Keratinocyte (primary cell): ENCODE results near the gene TP53AIP1.

Source experiments
- EZH2 ChIP-seq: IDR thresholded peaks from one replicate; pipeline ENCODE4 v1.6.1; 2012; ENCODE audit warnings: inconsistent platforms, mild to moderate bottlenecking, low read length, moderate library complexity
- TF ChIP-seq, protein P1 (sequence below), 3 experiments: IDR thresholded peaks in 1 of 3; conservative IDR thresholded peaks in 1 of 3; optimal IDR thresholded peaks in 1 of 3; 2 replicates in 2 of 3; 3 replicates in 1 of 3; pipeline versions ENCODE3 to v1.5.1; 2011; ENCODE audit warnings: low read length in 3 of 3, mild to moderate bottlenecking in 3 of 3, moderate library complexity in 2 of 3, control low read depth in 1 of 3, inconsistent platforms in 1 of 3; ENCODE audit not compliant: insufficient read depth in 2 of 3; ENCODE audit errors: extremely low read depth in 1 of 3

DNA sequence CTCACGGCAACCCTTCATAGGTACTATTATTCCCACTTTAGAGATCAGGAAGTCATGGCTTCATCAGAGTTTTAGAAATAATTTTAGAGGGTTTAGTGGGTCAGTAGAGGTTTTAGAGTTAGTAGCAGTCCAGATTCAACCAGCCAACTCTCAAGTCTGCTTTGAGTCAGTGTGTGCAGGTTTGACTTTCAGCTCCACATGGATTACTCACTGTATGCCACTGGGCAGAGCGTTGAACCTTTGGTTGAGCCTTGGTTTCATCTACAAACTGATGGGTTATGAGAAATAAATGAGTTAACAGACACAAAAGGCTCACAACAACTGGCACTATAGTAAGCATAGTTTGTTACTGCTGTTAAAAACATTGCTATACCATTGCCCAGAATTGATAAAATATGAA lies 19.0 kb upstream of the TP53AIP1 start:
- TF ChIP-seq, protein P1, sequence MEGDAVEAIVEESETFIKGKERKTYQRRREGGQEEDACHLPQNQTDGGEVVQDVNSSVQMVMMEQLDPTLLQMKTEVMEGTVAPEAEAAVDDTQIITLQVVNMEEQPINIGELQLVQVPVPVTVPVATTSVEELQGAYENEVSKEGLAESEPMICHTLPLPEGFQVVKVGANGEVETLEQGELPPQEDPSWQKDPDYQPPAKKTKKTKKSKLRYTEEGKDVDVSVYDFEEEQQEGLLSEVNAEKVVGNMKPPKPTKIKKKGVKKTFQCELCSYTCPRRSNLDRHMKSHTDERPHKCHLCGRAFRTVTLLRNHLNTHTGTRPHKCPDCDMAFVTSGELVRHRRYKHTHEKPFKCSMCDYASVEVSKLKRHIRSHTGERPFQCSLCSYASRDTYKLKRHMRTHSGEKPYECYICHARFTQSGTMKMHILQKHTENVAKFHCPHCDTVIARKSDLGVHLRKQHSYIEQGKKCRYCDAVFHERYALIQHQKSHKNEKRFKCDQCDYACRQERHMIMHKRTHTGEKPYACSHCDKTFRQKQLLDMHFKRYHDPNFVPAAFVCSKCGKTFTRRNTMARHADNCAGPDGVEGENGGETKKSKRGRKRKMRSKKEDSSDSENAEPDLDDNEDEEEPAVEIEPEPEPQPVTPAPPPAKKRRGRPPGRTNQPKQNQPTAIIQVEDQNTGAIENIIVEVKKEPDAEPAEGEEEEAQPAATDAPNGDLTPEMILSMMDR (optimal IDR thresholded peaks at IDR 0.05 in 1 of 3, IDR thresholded peaks at IDR 0.05 in 1 of 3, conservative IDR thresholded peaks at IDR 0.05 in 1 of 3; ENCODE audit: extremely low read depth in 1 of 3, insufficient read depth in 2 of 3, low read length in 3 of 3) = no peak
- no peak for TF ChIP-seq EZH2
